Measurements from ENCODE around the gene MAPK7. TPM values are rescaled to one million over a fixed set of nuclear protein-coding genes. Genes with fewer than 3 reads are reported as not detected.

Gene MAPK7
- total RNA-seq, 1 experiment from 2014 or later = 23.3 TPM

- CTCF ChIA-PET = interaction anchor here (0.6 kb wide), 1 partner anchor 102 kb away, joined by 9 read pairs; no protein-coding TSS in a partner anchor
Observed at GRCh38 chr17:19410875-19411620, 32.8 kb downstream of the MAPK7 start, which contains the start of gene RNF112. Gene RNF112, plus strand, starts transcription at chr17:19411232. Its CDS starts 177 bp downstream, at chr17:19411409.

GRCh38 chr17:19411631-19412030 lies 33.3 kb downstream of the MAPK7 start:
- H3F3A ChIP-seq (ENCODE audit: insufficient read depth, low read depth) = 0 out of 2 replicates have a peak, but pooled peaks cover 8% of the 10 kb centered on the region
- no peak for DNase-seq
- no peaks in the 10 kb centered on the region; the same call in 1 of the 2 replicates for H3K4me1 ChIP-seq (replicated peaks; ENCODE audit: insufficient read depth)
- POLR2A ChIA-PET (ENCODE audit: unreplicated experiment) = no interaction called here
- no peaks in the 10 kb centered on the region for H3K36me3 ChIP-seq (ENCODE audit: low read depth)
- H3K4me3 ChIP-seq = no peak overlapping the region
- H4K20me1 ChIP-seq (ENCODE audit: insufficient read depth) = no peaks in the 10 kb centered on the region
- no peak for TF ChIP-seq EZH2 (IDR thresholded peaks at IDR 0.05; ENCODE audit: low read depth)
- H3K27ac ChIP-seq = no peak overlapping the region
- no peaks in the 10 kb centered on the region for H3K9me3 ChIP-seq (ENCODE audit: insufficient read depth, low read depth)
- BruUV-seq (replicated peaks) = no TSS peak
- H3K9me2 ChIP-seq (ENCODE audit: insufficient read depth) = no peaks in the 10 kb centered on the region
- H3K27me3 ChIP-seq (ENCODE audit: insufficient read depth, low read depth) = no peaks in the 10 kb centered on the region
- CTCF ChIA-PET = interaction anchor here (0.6 kb wide), 1 partner anchor 102 kb away, joined by 9 read pairs; no protein-coding TSS in a partner anchor
- no peak overlapping the region for H3K4me2 ChIP-seq
- H3K79me2 ChIP-seq (ENCODE audit: low read depth) = no peaks in the 10 kb centered on the region
- no peak overlapping the region for H2AFZ ChIP-seq
- intact Hi-C loops (cut with micrococcal nuclease; ENCODE audit: unreplicated experiment) = no loop called here

More at GRCh38 chr17:19410875-19411620, 32.8 kb downstream of the MAPK7 start, which contains the start of gene RNF112:
- no peak within 1 kb of the TSS for H3K4me3 ChIP-seq
- H3K36me3 ChIP-seq (ENCODE audit: low read depth) = no peaks in the 10 kb centered on the region
- no peaks in the 10 kb centered on the region for H3K9me2 ChIP-seq (ENCODE audit: insufficient read depth)
- DNase-seq = no peak
- H3F3A ChIP-seq (ENCODE audit: insufficient read depth, low read depth) = 0 out of 2 replicates have a peak, but pooled peaks cover 8% of the 10 kb centered on the region
- H3K27me3 ChIP-seq (ENCODE audit: insufficient read depth, low read depth) = no peaks in the 10 kb centered on the region
- H3K79me2 ChIP-seq (ENCODE audit: low read depth) = no peaks in the 10 kb centered on the region
- no peaks in the 10 kb centered on the region for H3K9me3 ChIP-seq (ENCODE audit: insufficient read depth, low read depth)
- no peak within 1 kb of the TSS for H3K4me2 ChIP-seq
- TF ChIP-seq EZH2 (IDR thresholded peaks at IDR 0.05; ENCODE audit: low read depth) = no peak
- no peak for TF ChIP-seq CTCF (conservative IDR thresholded peaks at IDR 0.05)
- no peaks in the 10 kb centered on the region for H4K20me1 ChIP-seq (ENCODE audit: insufficient read depth)
- BruUV-seq (replicated peaks) = no TSS peak
- no peak within 1 kb of the TSS for H2AFZ ChIP-seq
- H3K4me1 ChIP-seq (replicated peaks; ENCODE audit: insufficient read depth) = no peaks in the 10 kb centered on the region; the same call in 1 of the 2 replicates
- POLR2A ChIA-PET (ENCODE audit: unreplicated experiment) = no interaction called here
- no peak within 1 kb of the TSS for H3K27ac ChIP-seq
- intact Hi-C loops (cut with micrococcal nuclease; ENCODE audit: unreplicated experiment) = no loop called here

- H2AFZ ChIP-seq = no peak overlapping the region
- H3K4me1 ChIP-seq (replicated peaks; ENCODE audit: insufficient read depth) = no peaks in the 10 kb centered on the region; the same call in 1 of the 2 replicates
- H3K36me3 ChIP-seq (ENCODE audit: low read depth) = no peaks in the 10 kb centered on the region
- POLR2A ChIA-PET (ENCODE audit: unreplicated experiment) = no interaction called here
- H3F3A ChIP-seq (ENCODE audit: insufficient read depth, low read depth) = 0 out of 2 replicates have a peak, but pooled peaks cover 8% of the 10 kb centered on the region
- no peak for DNase-seq
- H3K4me3 ChIP-seq = no peak overlapping the region
- no peaks in the 10 kb centered on the region for H3K79me2 ChIP-seq (ENCODE audit: low read depth)
- H3K9me3 ChIP-seq (ENCODE audit: insufficient read depth, low read depth) = no peaks in the 10 kb centered on the region
- no peaks in the 10 kb centered on the region for H4K20me1 ChIP-seq (ENCODE audit: insufficient read depth)
- intact Hi-C loops (cut with micrococcal nuclease; ENCODE audit: unreplicated experiment) = no loop called here
- CTCF ChIA-PET = no interaction called here
- H3K27ac ChIP-seq = no peak overlapping the region
- H3K4me2 ChIP-seq = no peak overlapping the region
- no peaks in the 10 kb centered on the region for H3K9me2 ChIP-seq (ENCODE audit: insufficient read depth)
- BruUV-seq (replicated peaks) = no TSS peak
- TF ChIP-seq CTCF (conservative IDR thresholded peaks at IDR 0.05) (no peak), EZH2 (IDR thresholded peaks at IDR 0.05; ENCODE audit: low read depth) (no peak)
- H3K27me3 ChIP-seq (ENCODE audit: insufficient read depth, low read depth) = no peaks in the 10 kb centered on the region
Observed at GRCh38 chr17:19412510-19412909, 34.2 kb downstream of the MAPK7 start.
